IMR-90 (cell line): Measurements from ENCODE around the gene CFAP73. TPM values are rescaled to one million over a fixed set of nuclear protein-coding genes. Genes with fewer than 3 reads are reported as not detected.

ENCODE experiments used
- ATAC-seq: fragments of 200-7000 bp; cut with Tn5 transposase; 2 replicates; pipeline ENCODE4 v1.9.1; 2020; ENCODE audit warnings: low read depth, mild to moderate bottlenecking, moderate library complexity
- BruUV-seq: library from RNA; stranded (reverse); fragments of 400-500 nt; replicated peaks from 2 replicates; lab custom pipeline; 2021; lab: Mats Ljungman, UMichigan
- CTCF ChIA-PET: fragments of 300-600 bp; formaldehyde crosslinking; extraction: SDS; loops from one replicate; lab custom pipeline; 2021; ENCODE audit warnings: antibody characterized with exemption; lab: Yijun Ruan, JAX
- POLR2A ChIA-PET: fragments of 300-600 bp; sonication (Branson Sonifier 250); formaldehyde crosslinking; loops from one replicate; lab custom pipeline; 2022; ENCODE audit warnings: antibody characterized with exemption; ENCODE audit not compliant: unreplicated experiment; lab: Charles Lee
- DNase-seq: peaks from one replicate; pipeline ENCODE4 v3.0.0; 2013
- H2AFZ ChIP-seq: replicated peaks from 2 replicates; pipeline ENCODE3; 2013; ENCODE audit warnings: low read length, mild to moderate bottlenecking; ENCODE audit not compliant: poor library complexity
- H2AK5ac ChIP-seq: 2 replicates; pipeline ENCODE4 v1.6.1; 2013; ENCODE audit warnings: low read depth, low read length, inconsistent platforms
- H2AK9ac ChIP-seq: replicated peaks from 2 replicates; pipeline ENCODE3; 2013; ENCODE audit warnings: mild to moderate bottlenecking, low read depth, low read length, moderate library complexity; ENCODE audit not compliant: poor library complexity
- H2BK120ac ChIP-seq: 2 replicates; pipeline ENCODE4 v1.6.1; 2013; ENCODE audit warnings: low read depth, low read length, inconsistent platforms
- H2BK15ac ChIP-seq: 3 replicates; pipeline ENCODE4 v1.6.1; 2013; ENCODE audit warnings: low read depth, low read length, inconsistent platforms
- H2BK20ac ChIP-seq: 2 replicates; pipeline ENCODE4 v1.6.1; 2013; ENCODE audit warnings: low read depth, mild to moderate bottlenecking, inconsistent platforms, low read length, moderate library complexity
- H2BK5ac ChIP-seq: 2 replicates; pipeline ENCODE4 v1.6.1; 2013; ENCODE audit warnings: mild to moderate bottlenecking, low read depth, low read length, inconsistent platforms; ENCODE audit not compliant: poor library complexity, severe bottlenecking
- H3K14ac ChIP-seq: replicated peaks from 2 replicates; pipeline ENCODE4 v1.6.1; 2013; ENCODE audit warnings: low read depth, low read length, inconsistent platforms
- H3K18ac ChIP-seq: 2 replicates; pipeline ENCODE4 v1.6.1; 2013; ENCODE audit warnings: low read depth, low read length, control low read depth
- H3K23ac ChIP-seq: 2 replicates; pipeline ENCODE4 v1.6.1; 2013; ENCODE audit warnings: low read depth, low read length, inconsistent platforms
- H3K27ac ChIP-seq: 2 replicates; pipeline ENCODE4 v1.5.1; 2013; ENCODE audit warnings: mild to moderate bottlenecking, control low read depth, low read length; ENCODE audit not compliant: insufficient read depth
- H3K27me3 ChIP-seq: 2 replicates; pipeline ENCODE4 v1.6.1; 2013; ENCODE audit warnings: low read length; ENCODE audit not compliant: control insufficient read depth, insufficient read depth
- H3K36me3 ChIP-seq: 2 replicates; pipeline ENCODE4 v1.6.1; 2013; ENCODE audit warnings: low read length, mixed read lengths; ENCODE audit not compliant: control insufficient read depth, insufficient read depth
- H3K4ac ChIP-seq: 2 replicates; pipeline ENCODE4 v1.6.1; 2013; ENCODE audit warnings: low read depth, low read length, inconsistent platforms
- H3K4me1 ChIP-seq: 2 replicates; pipeline ENCODE4 v1.6.1; 2013; ENCODE audit warnings: low read length, mixed read lengths; ENCODE audit not compliant: control insufficient read depth, insufficient read depth
- H3K4me2 ChIP-seq: 2 replicates; pipeline ENCODE4 v1.6.1; 2013; ENCODE audit warnings: low read depth, mild to moderate bottlenecking, control low read depth, low read length, moderate library complexity
- H3K4me3 ChIP-seq: 2 replicates; pipeline ENCODE4 v1.5.1; 2013; ENCODE audit warnings: low read depth, mild to moderate bottlenecking, control low read depth, low read length, moderate library complexity; ENCODE audit not compliant: insufficient read depth
- H3K56ac ChIP-seq: 2 replicates; pipeline ENCODE4 v1.6.1; 2013; ENCODE audit warnings: low read length, inconsistent platforms; ENCODE audit not compliant: insufficient read depth; ENCODE audit errors: extremely low read depth
- H3K79me1 ChIP-seq, 2 experiments: 2 replicates each; pipeline ENCODE4 v1.6.1; 2013; ENCODE audit warnings: low read length in 2 of 2, inconsistent platforms in 1 of 2, low read depth in 1 of 2
- H3K9ac ChIP-seq: 2 replicates; pipeline ENCODE4 v1.6.1; 2013; ENCODE audit warnings: low read depth, low read length, control low read depth
- H3K9me1 ChIP-seq: 2 replicates; pipeline ENCODE4 v1.6.1; 2013; ENCODE audit warnings: low read length, inconsistent platforms; ENCODE audit not compliant: insufficient read depth
- H3K9me3 ChIP-seq: 2 replicates; pipeline ENCODE4 v1.6.1; 2013; ENCODE audit warnings: low read length; ENCODE audit not compliant: control insufficient read depth, insufficient read depth
- H4K20me1 ChIP-seq: 2 replicates; pipeline ENCODE4 v1.6.1; 2013; ENCODE audit warnings: low read length, inconsistent platforms; ENCODE audit not compliant: insufficient read depth
- H4K5ac ChIP-seq: 2 replicates; pipeline ENCODE4 v1.6.1; 2013; ENCODE audit warnings: mild to moderate bottlenecking, low read depth, low read length, control low read depth
- H4K8ac ChIP-seq, 2 experiments: 2 replicates each; pipeline ENCODE4 v1.6.1; 2013; ENCODE audit warnings: low read depth in 2 of 2, low read length in 2 of 2, control low read depth in 1 of 2, inconsistent platforms in 1 of 2
- H4K91ac ChIP-seq: 2 replicates; pipeline ENCODE4 v1.6.1; 2013; ENCODE audit warnings: low read depth, low read length, inconsistent platforms; ENCODE audit not compliant: insufficient read depth
- CEBPB ChIP-seq: IDR thresholded peaks from 2 replicates; pipeline ENCODE4 v1.6.1; 2012; ENCODE audit warnings: low read depth, low read length, improper control_type of control experiment
- FOS ChIP-seq: fragments of 150-350 bp; IDR thresholded peaks from 2 replicates; pipeline ENCODE4 v1.6.1; 2016; ENCODE audit warnings: low read depth, low read length
- MAFK ChIP-seq: IDR thresholded peaks from 2 replicates; pipeline ENCODE4 v1.6.1; 2012; ENCODE audit warnings: low read depth, low read length, improper control_type of control experiment
- MXI1 ChIP-seq: IDR thresholded peaks from 2 replicates; pipeline ENCODE4 v1.6.1; 2012; ENCODE audit warnings: low read depth, mild to moderate bottlenecking, low read length, moderate library complexity, borderline replicate concordance
- NFE2L2 ChIP-seq: fragments of 150-350 bp; IDR thresholded peaks from 2 replicates; pipeline ENCODE4 v1.6.1; 2016; ENCODE audit warnings: low read depth, mild to moderate bottlenecking, low read length
- POLR2A ChIP-seq: IDR thresholded peaks from 2 replicates; pipeline ENCODE4 v1.6.1; 2012; ENCODE audit warnings: mild to moderate bottlenecking, low read depth, low read length
- RCOR1 ChIP-seq: IDR thresholded peaks from 2 replicates; pipeline ENCODE4 v1.6.1; 2012; ENCODE audit warnings: mild to moderate bottlenecking, low read length, improper control_type of control experiment; ENCODE audit not compliant: insufficient replicate concordance
- RFX5 ChIP-seq: IDR thresholded peaks from 2 replicates; pipeline ENCODE4 v1.8.0; 2012; ENCODE audit warnings: low read depth, mild to moderate bottlenecking, low read length, moderate library complexity
- SMC3 ChIP-seq: fragments of 150-350 bp; IDR thresholded peaks from 2 replicates; pipeline ENCODE4 v1.6.1; 2016; ENCODE audit warnings: low read depth, mild to moderate bottlenecking, antibody characterized with exemption, low read length, moderate library complexity
- WGBS, 2 experiments: methylation state at CpG; one replicate each; pipeline versions ENCODE4 v1.1.5 to v1.1.7; 2013; ENCODE audit warnings: missing lambda C conversion rate in 2 of 2; ENCODE audit not compliant: insufficient read length in 1 of 2; ENCODE audit errors: extremely low coverage in 2 of 2; 5-methylcytosine and 5-hydroxymethylcytosine counted together
- dilution Hi-C: fragments of 300-500 bp; cut with HindIII; formaldehyde crosslinking; loops from one replicate; pipeline ENCODE4 v1.14.3; 2018; ENCODE audit warnings: low sequenced_read_pairs; ENCODE audit not compliant: unreplicated experiment
- in situ Hi-C: fragments of 300-500 bp; cut with MboI; formaldehyde crosslinking; loops from 3 replicates; pipeline ENCODE4 v1.14.3; 2019; ENCODE audit warnings: low sequenced_read_pairs, inconsistent platforms, mixed read lengths
- intact Hi-C: fragments of 100-400 bp; cut with micrococcal nuclease; formaldehyde crosslinking; loops from 2 replicates; pipeline ENCODE4 v1.10.0; 2022
- polyA plus RNA-seq, 3 experiments: library from polyadenylated mRNA; depleted of rRNA; stranded (reverse); fragments of >200 nt; gene quantifications; 2 replicates each; pipeline ENCODE4 v1.2.3, GENCODE V29; 2012; ENCODE audit warnings: low replicate concordance in 1 of 3
- total RNA-seq: library from RNA; depleted of rRNA; stranded (reverse); fragments of >200 nt; gene quantifications from 2 replicates; pipeline ENCODE4 v1.2.3, GENCODE V29; 2012
- TF ChIP-seq, protein P1 (sequence below): conservative IDR thresholded peaks from 2 replicates; pipeline ENCODE4 v1.5.1; 2012; ENCODE audit warnings: mild to moderate bottlenecking, low read depth, low read length, improper control_type of control experiment
- TF ChIP-seq, protein P2 (sequence below): fragments of 150-350 bp; IDR thresholded peaks from 2 replicates; pipeline ENCODE4 v1.6.1; 2017; ENCODE audit warnings: mild to moderate bottlenecking, antibody characterized with exemption, low read length, low read depth
- TF ChIP-seq, protein P3 (sequence below): fragments of 150-350 bp; IDR thresholded peaks from 2 replicates; pipeline ENCODE4 v1.6.1; 2016; ENCODE audit warnings: low read depth, mild to moderate bottlenecking, low read length, moderate library complexity, borderline replicate concordance

CFAP73 gene
- total and polyA plus RNA-seq, 2 of the 4 experiments (the other 2 are of a cell fraction), result not detected

DNA sequence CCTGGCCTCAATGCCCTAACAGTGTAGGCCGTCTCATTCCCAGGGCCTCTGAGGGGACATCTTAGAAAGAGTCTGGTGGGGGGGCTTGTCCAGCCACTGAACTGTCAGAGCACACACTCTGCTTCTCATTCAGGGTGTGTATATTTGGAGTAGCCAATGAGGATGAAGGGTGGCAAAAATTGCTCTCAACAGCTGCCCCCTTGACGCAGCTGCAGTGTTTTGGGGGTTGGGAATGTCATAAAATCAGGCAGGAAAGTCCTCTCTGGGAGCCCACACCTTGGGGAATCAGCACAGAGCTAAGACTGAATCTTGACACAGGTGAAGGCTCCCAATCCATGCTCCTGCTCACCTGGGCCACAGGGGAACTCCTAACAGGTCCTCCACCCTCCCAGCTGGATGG is 15.5 kb upstream of the CFAP73 start:
- Histone ChIP-seq H2AK5ac (no peak overlapping the region), H4K91ac (no peak overlapping the region), H2BK120ac (no peak overlapping the region), H4K20me1 (no peaks in the 10 kb centered on the region), H2BK5ac (no peak overlapping the region), H4K8ac (no peak overlapping the region), H3K27me3 (no peaks in the 10 kb centered on the region; the same call in 1 of the 2 replicates), H3K56ac (no peak overlapping the region), H2AFZ (no peak overlapping the region), H3K27ac (no peak overlapping the region), H3K79me1 (no peaks in the 10 kb centered on the region), H3K4ac (no peak overlapping the region), H3K4me3 (no peak overlapping the region), H3K4me1 (no peaks in the 10 kb centered on the region), H3K14ac (no peak overlapping the region), H2BK20ac (no peak overlapping the region), H3K18ac (no peak overlapping the region), H3K9me3 (no peaks in the 10 kb centered on the region), H3K36me3 (no peaks in the 10 kb centered on the region), H3K23ac (no peak overlapping the region), H3K9me1 (no peaks in the 10 kb centered on the region), H3K4me2 (no peak overlapping the region), H2AK9ac (no peak overlapping the region), H3K9ac (no peak overlapping the region), H2BK15ac (no peak overlapping the region), H4K5ac (no peak overlapping the region)
- dilution Hi-C loops, result no loop called here
- intact Hi-C loops, result no loop called here
- DNase-seq (no peak), ATAC-seq (no peak)
- CTCF ChIA-PET, result no interaction called here
- in situ Hi-C loops, result no loop called here
- TF ChIP-seq SMC3, result no peak
- no peak for TF ChIP-seq FOS
- TF ChIP-seq POLR2A, result no peak
- TF ChIP-seq, protein P1, sequence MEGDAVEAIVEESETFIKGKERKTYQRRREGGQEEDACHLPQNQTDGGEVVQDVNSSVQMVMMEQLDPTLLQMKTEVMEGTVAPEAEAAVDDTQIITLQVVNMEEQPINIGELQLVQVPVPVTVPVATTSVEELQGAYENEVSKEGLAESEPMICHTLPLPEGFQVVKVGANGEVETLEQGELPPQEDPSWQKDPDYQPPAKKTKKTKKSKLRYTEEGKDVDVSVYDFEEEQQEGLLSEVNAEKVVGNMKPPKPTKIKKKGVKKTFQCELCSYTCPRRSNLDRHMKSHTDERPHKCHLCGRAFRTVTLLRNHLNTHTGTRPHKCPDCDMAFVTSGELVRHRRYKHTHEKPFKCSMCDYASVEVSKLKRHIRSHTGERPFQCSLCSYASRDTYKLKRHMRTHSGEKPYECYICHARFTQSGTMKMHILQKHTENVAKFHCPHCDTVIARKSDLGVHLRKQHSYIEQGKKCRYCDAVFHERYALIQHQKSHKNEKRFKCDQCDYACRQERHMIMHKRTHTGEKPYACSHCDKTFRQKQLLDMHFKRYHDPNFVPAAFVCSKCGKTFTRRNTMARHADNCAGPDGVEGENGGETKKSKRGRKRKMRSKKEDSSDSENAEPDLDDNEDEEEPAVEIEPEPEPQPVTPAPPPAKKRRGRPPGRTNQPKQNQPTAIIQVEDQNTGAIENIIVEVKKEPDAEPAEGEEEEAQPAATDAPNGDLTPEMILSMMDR, result no peak
- no peak for TF ChIP-seq CEBPB
- TF ChIP-seq MAFK, result no peak
- no peak for TF ChIP-seq MXI1
- TF ChIP-seq, protein P2, sequence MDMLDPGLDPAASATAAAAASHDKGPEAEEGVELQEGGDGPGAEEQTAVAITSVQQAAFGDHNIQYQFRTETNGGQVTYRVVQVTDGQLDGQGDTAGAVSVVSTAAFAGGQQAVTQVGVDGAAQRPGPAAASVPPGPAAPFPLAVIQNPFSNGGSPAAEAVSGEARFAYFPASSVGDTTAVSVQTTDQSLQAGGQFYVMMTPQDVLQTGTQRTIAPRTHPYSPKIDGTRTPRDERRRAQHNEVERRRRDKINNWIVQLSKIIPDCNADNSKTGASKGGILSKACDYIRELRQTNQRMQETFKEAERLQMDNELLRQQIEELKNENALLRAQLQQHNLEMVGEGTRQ, result no peak
- TF ChIP-seq RCOR1, result no peak
- no peak for TF ChIP-seq RFX5
- TF ChIP-seq NFE2L2, result no peak
- TF ChIP-seq, protein P3, sequence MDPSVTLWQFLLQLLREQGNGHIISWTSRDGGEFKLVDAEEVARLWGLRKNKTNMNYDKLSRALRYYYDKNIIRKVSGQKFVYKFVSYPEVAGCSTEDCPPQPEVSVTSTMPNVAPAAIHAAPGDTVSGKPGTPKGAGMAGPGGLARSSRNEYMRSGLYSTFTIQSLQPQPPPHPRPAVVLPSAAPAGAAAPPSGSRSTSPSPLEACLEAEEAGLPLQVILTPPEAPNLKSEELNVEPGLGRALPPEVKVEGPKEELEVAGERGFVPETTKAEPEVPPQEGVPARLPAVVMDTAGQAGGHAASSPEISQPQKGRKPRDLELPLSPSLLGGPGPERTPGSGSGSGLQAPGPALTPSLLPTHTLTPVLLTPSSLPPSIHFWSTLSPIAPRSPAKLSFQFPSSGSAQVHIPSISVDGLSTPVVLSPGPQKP, result no peak
- no TSS peak for BruUV-seq
- POLR2A ChIA-PET, result interaction anchor here (0.5 kb wide), 1 partner anchor 115 kb away, joined by 5 read pairs; no protein-coding TSS in a partner anchor
- no CpG with 5 or more reads among the region's 2 CpGs for WGBS, 2 experiments
